ENCODE results near the gene MED27.

DNA sequence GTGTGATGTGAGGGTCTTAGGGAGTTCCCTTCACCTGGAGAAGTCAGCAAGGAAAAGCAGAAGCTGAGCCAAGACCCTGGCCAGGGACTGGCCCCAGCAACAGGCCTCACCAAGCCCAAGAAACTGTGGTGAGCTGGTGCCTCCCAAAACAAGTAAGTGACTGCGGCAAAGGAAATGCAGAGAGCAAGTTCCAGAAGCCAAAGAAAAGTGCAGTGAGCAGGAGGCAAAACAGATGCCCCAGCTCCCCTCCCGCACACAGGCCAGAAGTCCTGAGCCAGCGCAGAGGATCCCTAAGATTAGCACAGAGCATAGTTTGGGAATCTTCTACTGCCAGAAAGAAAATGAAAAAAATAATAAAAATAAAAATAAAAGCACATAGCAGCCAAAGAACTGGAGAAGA, 13.2 kb downstream of the MED27 start:
- TF ChIP-seq CTCF (IDR thresholded peaks at IDR 0.05) (no peak), POLR2A (IDR thresholded peaks at IDR 0.05; ENCODE audit: low read depth) (no peak)
